ENCODE data around the gene PNO1.
"Not testable (repeated sequence)": the region's sequence is repeated elsewhere in the genome, so short reads cannot be mapped to it uniquely, and the experiment has no call there.

The PNO1 gene

GRCh38 chr2:68172521-68172920, 14.8 kb downstream of the PNO1 start:
- H3K4me1 ChIP-seq (ENCODE audit: control insufficient read depth in 2 of 2, insufficient read depth in 1 of 2, low read depth in 1 of 2, low read length in 2 of 2) = no peaks in the 10 kb centered on the region
- no peak overlapping the region for H4K8ac ChIP-seq (ENCODE audit: low read depth, low read length)
- H3K27me3 ChIP-seq (ENCODE audit: control insufficient read depth in 3 of 3, insufficient read depth in 3 of 3, low read depth in 1 of 3, low read length in 3 of 3) = no peaks in the 10 kb centered on the region
- H3K27ac ChIP-seq (replicated peaks; ENCODE audit: low read length) = no peak overlapping the region
- H2AFZ ChIP-seq (ENCODE audit: low read length) = no peak overlapping the region
- H2BK5ac ChIP-seq (ENCODE audit: low read length) = no peak overlapping the region
- H3K4ac ChIP-seq (ENCODE audit: low read length) = no peak overlapping the region
- no peak overlapping the region for H2AK5ac ChIP-seq (ENCODE audit: low read depth, low read length)
- peaks cover 18 to 93% of the 10 kb centered on the region in 2 donors for H3K36me3 ChIP-seq (replicated peaks in 1 of 2; ENCODE audit: control insufficient read depth in 2 of 2, insufficient read depth in 2 of 2, low read length in 2 of 2)
- no CpG with 5 or more reads among the region's 2 CpGs for WGBS, 2 donors (ENCODE audit: extremely low coverage in 2 of 2, insufficient read length in 2 of 2, insufficient replicate concordance in 1 of 2)
- no peak overlapping the region for H3K4me2 ChIP-seq (ENCODE audit: insufficient read depth, low read length, poor library complexity, severe bottlenecking)
- H3K9me3 ChIP-seq (replicated peaks in 1 of 2; ENCODE audit: control insufficient read depth in 2 of 2, insufficient read depth in 1 of 2, low read depth in 1 of 2, low read length in 2 of 2) = no peaks in the 10 kb centered on the region
- no peak overlapping the region for H3K9ac ChIP-seq (ENCODE audit: low read depth, low read length, poor library complexity)
- H3K23ac ChIP-seq (ENCODE audit: low read depth, low read length, poor library complexity) = no peak overlapping the region
- H4K91ac ChIP-seq (ENCODE audit: low read depth, low read length, poor library complexity) = no peak overlapping the region
- DNase-seq (ENCODE audit: low spot score) = no peak
- no peak overlapping the region for H3K4me3 ChIP-seq (ENCODE audit: low read length in 2 of 2)
- no peak overlapping the region for H2BK120ac ChIP-seq (ENCODE audit: low read depth, low read length)
- no peak overlapping the region for H3K18ac ChIP-seq (ENCODE audit: low read length)
- no peaks in the 10 kb centered on the region for H3K79me1 ChIP-seq (ENCODE audit: low read depth, low read length)
- H3K14ac ChIP-seq (ENCODE audit: low read length) = no peak overlapping the region
- H2BK15ac ChIP-seq (ENCODE audit: low read length) = no peak overlapping the region
- H2BK12ac ChIP-seq (ENCODE audit: low read length) = no peak overlapping the region

GRCh38 chr2:68172990-68173700, 15.5 kb downstream of the PNO1 start:
- DNase-seq (ENCODE audit: low spot score) = no peak
- Histone ChIP-seq H3K36me3 (replicated peaks in 1 of 2; ENCODE audit: control insufficient read depth in 2 of 2, insufficient read depth in 2 of 2, low read length in 2 of 2) (peaks cover 17 to 93% of the 10 kb centered on the region in 2 donors), H3K4me2 (ENCODE audit: insufficient read depth, low read length, poor library complexity, severe bottlenecking) (no peak overlapping the region), H2BK120ac (ENCODE audit: low read depth, low read length) (no peak overlapping the region), H3K14ac (ENCODE audit: low read length) (no peak overlapping the region), H4K8ac (ENCODE audit: low read depth, low read length) (no peak overlapping the region), H3K23ac (ENCODE audit: low read depth, low read length, poor library complexity) (no peak overlapping the region), H2BK15ac (ENCODE audit: low read length) (no peak overlapping the region), H3K9me3 (replicated peaks in 1 of 2; ENCODE audit: control insufficient read depth in 2 of 2, insufficient read depth in 1 of 2, low read depth in 1 of 2, low read length in 2 of 2) (no peaks in the 10 kb centered on the region), H2AFZ (ENCODE audit: low read length) (no peak overlapping the region), H3K27me3 (ENCODE audit: control insufficient read depth in 3 of 3, insufficient read depth in 3 of 3, low read depth in 1 of 3, low read length in 3 of 3) (no peaks in the 10 kb centered on the region), H2AK5ac (ENCODE audit: low read depth, low read length) (no peak overlapping the region), H3K79me1 (ENCODE audit: low read depth, low read length) (no peaks in the 10 kb centered on the region), H2BK5ac (ENCODE audit: low read length) (no peak overlapping the region), H3K4me1 (ENCODE audit: control insufficient read depth in 2 of 2, insufficient read depth in 1 of 2, low read depth in 1 of 2, low read length in 2 of 2) (no peaks in the 10 kb centered on the region), H4K91ac (ENCODE audit: low read depth, low read length, poor library complexity) (no peak overlapping the region), H3K9ac (ENCODE audit: low read depth, low read length, poor library complexity) (no peak overlapping the region), H3K27ac (replicated peaks; ENCODE audit: low read length) (no peak overlapping the region), H2BK12ac (ENCODE audit: low read length) (no peak overlapping the region), H3K4ac (ENCODE audit: low read length) (no peak overlapping the region), H3K4me3 (ENCODE audit: low read length in 2 of 2) (no peak overlapping the region), H3K18ac (ENCODE audit: low read length) (no peak overlapping the region)
- no CpG with 5 or more reads among the region's 8 CpGs for WGBS, 2 donors (ENCODE audit: extremely low coverage in 2 of 2, insufficient read length in 2 of 2, insufficient replicate concordance in 1 of 2)

- H4K8ac ChIP-seq (ENCODE audit: low read depth, low read length); H2AK5ac ChIP-seq (ENCODE audit: low read depth, low read length); H3K4me2 ChIP-seq (ENCODE audit: insufficient read depth, low read length, poor library complexity, severe bottlenecking); H3K4me1 ChIP-seq (ENCODE audit: control insufficient read depth in 2 of 2, insufficient read depth in 1 of 2, low read depth in 1 of 2, low read length in 2 of 2); DNase-seq (ENCODE audit: low spot score); H3K23ac ChIP-seq (ENCODE audit: low read depth, low read length, poor library complexity); H3K79me1 ChIP-seq (ENCODE audit: low read depth, low read length); H2BK12ac ChIP-seq (ENCODE audit: low read length); H3K27ac ChIP-seq (replicated peaks; ENCODE audit: low read length); H3K14ac ChIP-seq (ENCODE audit: low read length); H2BK120ac ChIP-seq (ENCODE audit: low read depth, low read length); H4K91ac ChIP-seq (ENCODE audit: low read depth, low read length, poor library complexity); H3K9ac ChIP-seq (ENCODE audit: low read depth, low read length, poor library complexity); H2AFZ ChIP-seq (ENCODE audit: low read length); H3K18ac ChIP-seq (ENCODE audit: low read length); H3K9me3 ChIP-seq (replicated peaks in 1 of 2; ENCODE audit: control insufficient read depth in 2 of 2, insufficient read depth in 1 of 2, low read depth in 1 of 2, low read length in 2 of 2); H3K4ac ChIP-seq (ENCODE audit: low read length); H3K4me3 ChIP-seq (ENCODE audit: low read length in 2 of 2); H3K27me3 ChIP-seq (ENCODE audit: control insufficient read depth in 3 of 3, insufficient read depth in 3 of 3, low read depth in 1 of 3, low read length in 3 of 3); H2BK5ac ChIP-seq (ENCODE audit: low read length); H2BK15ac ChIP-seq (ENCODE audit: low read length): not testable (repeated sequence)
- no CpG with 5 or more reads among the region's 4 CpGs for WGBS, 2 donors (ENCODE audit: extremely low coverage in 2 of 2, insufficient read length in 2 of 2, insufficient replicate concordance in 1 of 2)
- peaks cover 14 to 94% of the 10 kb centered on the region in 2 donors for H3K36me3 ChIP-seq (replicated peaks in 1 of 2; ENCODE audit: control insufficient read depth in 2 of 2, insufficient read depth in 2 of 2, low read length in 2 of 2)
These were observed 17.5 kb downstream of the PNO1 start for GRCh38 chr2:68175210-68175609.

GRCh38 chr2:68176657-68177056, 19.0 kb downstream of the PNO1 start:
- no peak for DNase-seq (ENCODE audit: low spot score)
- Histone ChIP-seq H3K23ac (ENCODE audit: low read depth, low read length, poor library complexity) (no peak overlapping the region), H3K4me3 (ENCODE audit: low read length in 2 of 2) (no peak overlapping the region), H2AK5ac (ENCODE audit: low read depth, low read length) (no peak overlapping the region), H2BK12ac (ENCODE audit: low read length) (no peak overlapping the region), H3K27ac (replicated peaks; ENCODE audit: low read length) (no peak overlapping the region), H2BK15ac (ENCODE audit: low read length) (no peak overlapping the region), H3K4me2 (ENCODE audit: insufficient read depth, low read length, poor library complexity, severe bottlenecking) (no peak overlapping the region), H2BK5ac (ENCODE audit: low read length) (no peak overlapping the region), H4K91ac (ENCODE audit: low read depth, low read length, poor library complexity) (no peak overlapping the region), H3K4me1 (ENCODE audit: control insufficient read depth in 2 of 2, insufficient read depth in 1 of 2, low read depth in 1 of 2, low read length in 2 of 2) (no peaks in the 10 kb centered on the region), H2BK120ac (ENCODE audit: low read depth, low read length) (no peak overlapping the region), H3K9me3 (replicated peaks in 1 of 2; ENCODE audit: control insufficient read depth in 2 of 2, insufficient read depth in 1 of 2, low read depth in 1 of 2, low read length in 2 of 2) (no peaks in the 10 kb centered on the region), H3K4ac (ENCODE audit: low read length) (no peak overlapping the region), H2AFZ (ENCODE audit: low read length) (no peak overlapping the region), H3K36me3 (replicated peaks in 1 of 2; ENCODE audit: control insufficient read depth in 2 of 2, insufficient read depth in 2 of 2, low read length in 2 of 2) (peaks cover 8 to 97% of the 10 kb centered on the region in 2 donors), H3K79me1 (ENCODE audit: low read depth, low read length) (no peaks in the 10 kb centered on the region), H4K8ac (ENCODE audit: low read depth, low read length) (no peak overlapping the region), H3K27me3 (ENCODE audit: control insufficient read depth in 3 of 3, insufficient read depth in 3 of 3, low read depth in 1 of 3, low read length in 3 of 3) (no peaks in the 10 kb centered on the region), H3K14ac (ENCODE audit: low read length) (no peak overlapping the region), H3K9ac (ENCODE audit: low read depth, low read length, poor library complexity) (no peak overlapping the region), H3K18ac (ENCODE audit: low read length) (no peak overlapping the region)
- no CpG with 5 or more reads among the region's 7 CpGs for WGBS, 2 donors (ENCODE audit: extremely low coverage in 2 of 2, insufficient read length in 2 of 2, insufficient replicate concordance in 1 of 2)
